Inflammatory macrophage treated with lipopolysaccharide for 4 hours (primary cell): ENCODE results near the gene PLA2G1B.
"Not testable (repeated sequence)": the region's sequence is repeated elsewhere in the genome, so short reads cannot be mapped to it uniquely, and the experiment has no call there.

Experiments
- DNase-seq: peaks from one replicate; pipeline ENCODE4 v3.0.0-alpha.2; 2020

The PLA2G1B gene

GRCh38 chr12:120358412-120359100, 31.0 kb upstream of the PLA2G1B start:
- DNase-seq = no peak

DNA sequence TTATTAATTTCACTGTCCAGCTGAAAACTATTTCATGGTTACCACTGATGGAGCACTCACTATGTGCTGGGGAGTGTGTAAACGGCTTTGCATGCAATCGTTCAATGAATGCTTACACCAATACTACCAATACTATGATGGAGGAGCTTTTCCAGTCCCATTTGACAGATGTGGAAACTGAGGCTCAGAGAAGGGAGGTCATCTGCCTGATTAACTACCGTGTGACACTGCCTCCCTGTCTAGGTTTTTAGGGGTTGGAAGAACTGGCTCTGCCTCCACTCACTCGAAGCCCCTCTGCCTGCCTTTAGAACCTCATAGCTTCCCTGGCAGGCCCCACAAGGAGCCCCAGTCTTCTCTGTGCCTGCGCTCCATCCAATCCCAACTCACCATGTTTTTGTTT, 29.5 kb upstream of the PLA2G1B start:
- no peak for DNase-seq

GRCh38 chr12:120356567-120357030, 29.0 kb upstream of the PLA2G1B start:
- DNase-seq = peak; percentile 54

- no peak for DNase-seq
These were observed 26.2 kb upstream of the PLA2G1B start for GRCh38 chr12:120353556-120354317.

DNA sequence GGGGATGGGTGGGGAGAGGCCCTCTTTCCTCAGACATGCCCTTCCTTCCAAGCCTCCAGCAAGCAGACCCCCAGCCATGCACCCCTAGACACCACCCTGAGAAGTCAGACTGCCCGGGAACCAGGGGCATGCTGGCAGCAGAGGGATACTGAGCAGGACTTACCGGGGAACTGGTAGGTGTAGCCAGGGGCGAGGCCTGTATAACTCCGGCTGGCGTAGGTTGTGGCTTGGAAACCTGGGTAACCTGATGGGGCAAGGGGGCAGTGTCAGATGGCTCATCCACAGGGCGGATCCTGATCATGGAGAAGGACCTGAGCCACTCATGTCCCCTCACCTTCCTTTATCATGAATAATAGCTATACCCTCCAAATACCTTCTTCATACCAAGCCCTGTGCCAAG, 25.6 kb upstream of the PLA2G1B start:
- DNase-seq = no peak

DNA sequence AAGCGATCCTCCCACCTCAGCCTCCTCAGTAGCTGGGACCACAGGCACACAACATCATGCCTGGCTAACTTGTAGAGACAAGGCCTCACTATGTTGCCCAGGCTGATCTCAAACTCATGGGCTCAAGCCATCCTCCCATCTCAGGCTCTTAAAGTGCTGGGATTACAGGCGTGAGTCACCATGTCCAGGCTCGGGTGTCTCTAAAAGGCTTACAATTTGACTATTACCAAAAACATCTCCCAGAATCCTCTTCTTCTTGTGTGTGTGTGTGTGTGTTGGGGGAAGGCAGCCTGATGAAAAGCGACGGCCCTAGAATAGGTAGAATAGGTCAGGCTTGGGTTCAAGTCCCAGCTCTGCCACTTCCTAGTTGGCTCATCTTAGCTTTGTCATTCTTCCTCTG, 24.5 kb upstream of the PLA2G1B start:
- no peak for DNase-seq

GRCh38 chr12:120350576-120351350, 23.2 kb upstream of the PLA2G1B start:
- DNase-seq = no peak

DNA sequence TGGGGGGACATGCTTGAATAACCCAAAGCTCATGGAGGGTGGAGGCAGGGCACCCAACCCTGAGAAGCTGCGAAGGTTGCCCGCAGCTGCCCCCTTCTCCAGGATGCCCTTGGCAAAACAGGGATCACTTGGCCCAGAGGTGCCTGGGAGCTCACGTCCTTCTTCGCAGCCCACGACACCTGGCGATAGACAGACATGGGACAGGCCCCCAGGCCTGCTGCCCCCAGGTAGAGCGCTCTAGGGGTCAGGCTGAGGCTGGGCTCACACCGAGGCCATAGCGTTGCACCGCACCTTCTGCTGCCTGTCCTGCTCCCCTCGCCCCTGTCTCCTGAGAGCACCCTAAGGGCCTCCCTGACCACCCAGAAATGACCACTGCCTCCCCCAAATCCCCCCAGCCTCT, 20.2 kb upstream of the PLA2G1B start:
- no peak for DNase-seq

DNA sequence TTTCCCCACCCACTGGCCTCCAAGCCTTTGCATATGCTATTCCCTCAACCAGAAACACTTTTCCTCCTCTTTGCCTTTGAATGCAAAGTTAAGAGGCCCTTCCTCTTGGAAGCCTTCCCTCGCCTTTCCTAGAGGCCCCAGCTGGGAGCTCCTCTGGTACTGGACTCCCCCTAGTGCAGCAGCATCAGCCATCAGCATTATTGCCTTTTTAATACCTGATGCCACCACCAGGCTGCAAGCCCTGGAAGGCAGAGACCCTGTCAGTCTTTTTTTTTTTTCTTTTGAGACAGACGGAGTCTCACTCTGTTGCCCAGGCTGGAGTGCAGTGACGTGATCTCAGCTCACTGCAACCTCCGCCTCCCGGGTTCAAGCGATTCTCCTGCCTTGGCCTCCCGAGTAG, 19.1 kb upstream of the PLA2G1B start:
- no peak for DNase-seq

DNA sequence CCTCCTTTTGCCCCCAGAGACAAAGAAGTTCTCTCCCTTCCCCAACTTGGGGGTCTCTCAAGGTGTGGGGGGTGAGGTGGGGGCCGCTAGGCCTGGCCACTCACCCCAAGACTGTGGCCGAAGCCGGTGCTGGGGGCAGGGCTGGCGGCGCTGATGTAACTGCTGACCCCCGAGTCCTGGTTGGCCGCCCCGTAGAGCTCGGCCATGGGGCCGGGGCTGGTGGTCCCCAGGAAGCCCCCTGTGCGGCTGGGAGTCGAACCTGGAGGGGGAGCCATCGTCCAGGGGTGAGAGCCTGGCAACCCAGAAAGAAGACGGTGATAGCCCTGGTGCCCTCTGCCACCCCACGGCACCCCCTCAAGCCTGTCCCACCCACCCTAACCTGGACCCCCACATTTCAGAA, 18.5 kb upstream of the PLA2G1B start:
- DNase-seq = no peak

GRCh38 chr12:120343692-120344091, 16.1 kb upstream of the PLA2G1B start:
- DNase-seq = no peak

DNA sequence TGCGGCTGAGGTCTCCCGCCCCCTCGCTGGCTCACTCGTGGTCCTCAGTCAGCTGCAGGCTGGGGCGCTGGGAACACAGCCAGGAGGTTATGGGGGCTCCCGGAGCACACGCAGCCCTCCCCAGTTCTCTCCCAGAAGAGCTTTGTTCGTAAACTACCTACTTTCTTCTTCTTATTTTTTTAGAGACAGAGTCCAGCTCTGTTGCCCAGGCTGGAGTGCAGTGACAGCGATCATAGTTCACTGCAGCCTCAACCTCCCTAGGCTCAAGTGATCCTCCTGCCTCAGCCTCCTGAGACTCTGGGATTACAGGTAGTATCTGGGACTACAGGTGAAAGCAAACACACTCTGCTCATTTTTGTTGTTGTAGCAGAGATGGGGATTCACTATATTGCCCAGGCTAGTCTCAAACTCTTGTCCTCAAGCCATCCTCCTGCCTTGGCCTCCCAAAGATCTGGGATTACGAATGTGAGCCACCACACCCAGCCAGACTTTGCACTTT, 15.5 kb upstream of the PLA2G1B start:
- DNase-seq = no peak

- no peak for DNase-seq
These were observed 14.8 kb upstream of the PLA2G1B start for GRCh38 chr12:120342175-120343038.

DNA sequence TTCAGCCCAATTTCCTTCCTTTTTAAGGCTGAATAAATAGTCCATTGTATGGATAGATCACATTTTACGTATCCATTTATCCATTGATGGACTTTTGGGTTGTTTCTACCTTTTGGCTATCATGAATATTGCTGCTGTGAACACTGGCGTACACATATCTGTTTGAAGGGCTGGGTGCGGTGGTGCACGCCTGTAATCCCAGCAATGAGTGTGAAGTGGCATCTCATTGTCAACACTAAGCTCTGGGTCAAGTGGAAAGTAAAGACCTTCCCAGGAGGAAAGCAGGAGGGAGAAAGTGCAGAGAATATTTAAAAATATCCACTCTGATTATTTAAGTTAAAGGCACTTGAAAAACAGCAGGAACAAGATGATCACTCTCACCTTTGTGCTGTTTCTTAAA, 11.7 kb upstream of the PLA2G1B start:
- DNase-seq = no peak

DNA sequence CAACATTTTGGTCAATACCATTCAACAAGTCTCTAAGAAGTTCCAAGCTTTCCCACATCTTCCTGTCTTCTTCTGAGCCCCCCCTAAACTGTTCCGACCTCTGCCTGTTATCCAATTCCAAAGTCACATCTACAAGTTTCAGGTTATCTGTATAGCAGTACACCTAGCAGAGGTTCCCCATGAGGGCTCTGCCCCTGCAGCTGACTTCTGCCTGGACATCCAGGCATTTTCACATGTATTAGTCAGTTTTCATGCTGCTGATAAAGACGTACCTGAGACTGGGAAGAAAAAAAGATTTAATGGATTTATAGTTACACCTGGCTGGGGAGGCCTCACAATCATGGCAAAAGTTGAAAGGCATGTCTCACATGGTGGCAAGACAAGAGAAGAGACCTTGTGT, 10.2 kb upstream of the PLA2G1B start:
- DNase-seq = no peak

DNA sequence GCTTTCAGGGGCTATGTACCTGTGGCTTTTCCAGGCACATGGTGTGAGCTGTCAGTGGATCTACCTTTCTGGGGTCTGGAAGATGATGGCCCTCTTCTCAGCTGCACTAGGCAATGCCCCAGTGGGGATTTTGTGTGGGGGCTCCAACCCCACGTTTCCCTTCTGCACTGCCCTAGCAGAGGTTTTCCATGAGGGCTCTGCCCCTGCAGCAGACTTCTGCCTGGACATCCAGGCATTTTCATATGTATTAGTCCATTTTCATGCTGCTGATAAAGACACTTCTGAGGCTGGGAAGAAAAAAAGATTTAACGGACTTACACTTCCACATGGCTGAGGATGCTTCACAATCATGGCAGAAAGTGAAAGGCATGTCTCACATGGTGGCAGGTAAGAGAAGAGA, 8.8 kb upstream of the PLA2G1B start:
- not testable (repeated sequence) for DNase-seq

- peak; percentile 20 for DNase-seq
These were observed 7.9 kb upstream of the PLA2G1B start for GRCh38 chr12:120335447-120335846.

- no peak for DNase-seq
These were observed 4.9 kb upstream of the PLA2G1B start for GRCh38 chr12:120332523-120332922.

GRCh38 chr12:120332041-120332440, 4.5 kb upstream of the PLA2G1B start:
- no peak for DNase-seq

DNA sequence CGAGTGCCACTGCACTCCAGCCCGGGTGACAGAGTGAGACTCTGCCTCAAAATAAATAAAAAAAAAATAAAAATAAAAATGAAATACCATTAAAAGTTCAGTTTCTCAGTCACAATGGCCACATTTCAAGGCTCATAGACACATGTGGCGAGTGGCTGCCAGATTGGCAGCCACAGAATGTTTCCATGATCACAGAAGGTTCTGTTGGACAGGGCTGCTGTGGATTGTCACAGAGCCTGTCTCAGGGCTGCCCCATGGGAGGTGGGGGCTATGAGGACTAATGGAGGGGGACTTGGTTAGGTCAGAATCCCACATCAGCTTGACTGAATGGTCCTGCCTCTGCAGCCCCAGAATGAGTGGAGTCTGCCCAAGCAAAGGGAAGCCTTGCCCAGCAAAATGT, 3.8 kb upstream of the PLA2G1B start:
- DNase-seq = no peak

- no peak for DNase-seq
These were observed 649 bp upstream of the PLA2G1B start for GRCh38 chr12:120328228-120328627.

GRCh38 chr12:120324841-120325417, 2.6 kb downstream of the PLA2G1B start:
- DNase-seq = no peak
